SK-N-SH (cell line): ENCODE results near the gene ITK.
"Not testable (repeated sequence)": the region's sequence is repeated elsewhere in the genome, so short reads cannot be mapped to it uniquely, and the experiment has no call there.

Source experiments
- CHD2 ChIP-seq: fragments of 150-350 bp; IDR thresholded peaks from 2 replicates; pipeline ENCODE4 v1.6.1; 2018; ENCODE audit warnings: low read length; ENCODE audit not compliant: partially characterized antibody
- CTCF ChIP-seq: fragments of 200-600 bp; sonication (generic); IDR thresholded peaks from 2 replicates; pipeline ENCODE4 v1.6.1; 2017; ENCODE audit warnings: antibody characterized with exemption, mild to moderate bottlenecking, moderate library complexity
- FOXJ3 ChIP-seq: sonication (generic); formaldehyde crosslinking; IDR thresholded peaks from 2 replicates; pipeline ENCODE4 v1.5.1; 2020; ENCODE audit warnings: mild to moderate bottlenecking, missing genetic modification reagents
- FOXM1 ChIP-seq: IDR thresholded peaks from 2 replicates; pipeline ENCODE4 v1.4.0; 2012; ENCODE audit warnings: low read depth, mild to moderate bottlenecking
- SMC3 ChIP-seq: IDR thresholded peaks from 2 replicates; pipeline ENCODE4 v1.6.1; 2012; ENCODE audit warnings: low read depth, low read length, improper control_type of control experiment
- YY1 ChIP-seq: IDR thresholded peaks from 2 replicates; pipeline ENCODE4 v1.4.0; 2012; ENCODE audit warnings: low read depth, mild to moderate bottlenecking

- not testable (repeated sequence) for TF ChIP-seq YY1; CTCF; CHD2; FOXM1; SMC3; FOXJ3 (CRISPR knock-in tag)
Observed at GRCh38 chr5:157244704-157245103, 64.1 kb downstream of the ITK start.
